ENCODE data around the gene NOP14. TPM values are rescaled to one million over a fixed set of nuclear protein-coding genes. Genes with fewer than 3 reads are reported as not detected.
A peak's percentile ranks its signal among the peaks of the same experiment; 100 is the strongest.

NOP14 gene
- polyA plus RNA-seq, 2 of the 4 experiments (the other 2 are of a cell fraction) = 18.9 to 30.2 TPM

DNA sequence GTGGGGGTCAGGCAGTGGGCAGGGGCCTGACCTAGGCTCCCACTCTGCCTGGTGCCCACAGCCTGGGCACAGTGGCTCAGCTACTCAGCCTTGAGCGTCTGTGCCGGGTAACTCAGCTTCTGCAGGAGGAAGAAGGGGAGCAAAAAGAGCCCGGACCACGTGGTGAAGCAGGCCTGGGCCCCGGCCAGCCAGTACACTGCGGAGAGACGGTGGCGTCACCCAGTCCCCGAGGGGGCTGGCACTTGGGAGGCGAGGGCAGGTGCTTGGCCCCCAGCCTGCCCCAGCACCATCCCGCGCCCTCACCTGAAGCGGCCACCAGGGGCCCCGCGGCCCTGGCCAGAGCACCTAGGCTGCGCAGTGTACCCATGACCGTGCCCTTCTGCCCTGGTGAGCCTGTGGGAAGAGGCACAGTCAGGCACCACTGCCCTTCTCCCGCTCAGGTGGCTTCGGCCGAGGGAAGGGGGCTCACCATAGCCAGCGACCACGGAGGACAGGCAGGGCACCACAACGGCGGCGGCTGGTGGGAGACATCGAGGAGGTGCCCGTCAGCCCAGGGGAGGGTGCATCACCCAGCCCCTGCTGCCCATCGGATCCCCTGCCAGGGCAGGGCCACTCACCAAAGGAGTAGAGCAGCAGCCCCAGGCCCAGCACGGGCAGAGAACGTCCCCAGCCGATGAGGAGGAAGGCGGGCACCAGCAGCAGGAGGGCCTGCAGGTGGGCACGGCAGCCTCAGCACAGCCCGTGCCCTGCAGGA is 32.3 kb downstream of the NOP14 start:
- WGBS (ENCODE audit: missing lambda C conversion rate) = 92% methylated on average over 14 of the region's 34 CpGs
- peak overlapping the region in 1 of 2 experiments; percentile 37; a peak in 1 of 6 replicates for H3K27ac ChIP-seq

DNA sequence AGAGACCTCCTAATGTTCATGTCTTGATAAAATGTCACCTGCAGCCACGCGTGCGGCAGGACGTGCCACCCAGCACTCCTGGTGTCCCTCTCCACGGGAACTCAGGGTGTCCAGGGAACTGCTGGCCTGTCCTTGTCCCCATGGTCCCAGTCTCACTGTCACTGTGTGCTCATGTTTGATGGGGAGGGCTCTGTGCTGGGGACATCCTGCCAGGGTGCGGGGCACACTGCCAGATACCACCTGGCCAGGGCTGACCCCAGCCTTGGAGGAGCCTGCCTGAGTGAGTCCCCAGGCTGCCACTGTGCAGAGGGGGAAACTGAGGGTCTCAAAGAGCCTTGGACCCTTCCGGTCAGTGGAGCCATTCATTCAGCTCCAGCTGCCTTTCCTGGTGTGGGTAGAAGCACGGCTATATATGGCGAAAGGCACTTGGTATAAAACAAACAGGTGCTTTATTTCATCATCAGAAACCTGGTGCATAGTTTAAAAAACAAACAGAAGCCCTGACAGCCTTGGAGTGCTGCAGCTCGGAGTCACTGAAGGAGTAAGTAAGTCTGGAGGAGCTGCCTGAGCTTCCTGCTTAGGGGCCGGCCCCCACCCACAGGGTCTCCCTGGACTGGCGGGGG is 33.0 kb downstream of the NOP14 start:
- FAIRE-seq (no peak), ATAC-seq (no peak), DNase-seq (ENCODE audit: low read depth in 1 of 2, low spot score in 1 of 2) (no peak)
- Histone ChIP-seq H3K4me3 (no peak overlapping the region), H3K27ac (peak overlapping the region in 1 of 2 experiments; percentile 37; a peak in 1 of 6 replicates), H3K4me2 (no peak overlapping the region), H3K4me1 (peaks cover 12% of the 10 kb centered on the region; the same call in 1 of the 3 replicates), H3K9me3 (no peaks in the 10 kb centered on the region)
- ChIA-PET CTCF (interaction anchor here (0.8 kb wide), 1 partner anchor 81 kb away, joined by 3 read pairs; no protein-coding TSS in a partner anchor), POLR2A (no interaction called here)
- no peak for TF ChIP-seq FOSB (CRISPR knock-in tag; IDR thresholded peaks at IDR 0.05)
- no peak for TF ChIP-seq SMC3 (IDR thresholded peaks at IDR 0.05)
- TF ChIP-seq TFCP2L1 (CRISPR knock-in tag; IDR thresholded peaks at IDR 0.05) = no peak
- no peak for TF ChIP-seq CBX2 (IDR thresholded peaks at IDR 0.05; ENCODE audit: borderline replicate concordance, low read depth)
- TF ChIP-seq HOXB5 (CRISPR knock-in tag; IDR thresholded peaks at IDR 0.05) = no peak
- TF ChIP-seq KDM1A (IDR thresholded peaks at IDR 0.05; ENCODE audit: low read depth) = no peak
- TF ChIP-seq MAZ (IDR thresholded peaks at IDR 0.05; ENCODE audit: borderline replicate concordance, low read depth, low read length) = no peak
- TF ChIP-seq, protein P1, sequence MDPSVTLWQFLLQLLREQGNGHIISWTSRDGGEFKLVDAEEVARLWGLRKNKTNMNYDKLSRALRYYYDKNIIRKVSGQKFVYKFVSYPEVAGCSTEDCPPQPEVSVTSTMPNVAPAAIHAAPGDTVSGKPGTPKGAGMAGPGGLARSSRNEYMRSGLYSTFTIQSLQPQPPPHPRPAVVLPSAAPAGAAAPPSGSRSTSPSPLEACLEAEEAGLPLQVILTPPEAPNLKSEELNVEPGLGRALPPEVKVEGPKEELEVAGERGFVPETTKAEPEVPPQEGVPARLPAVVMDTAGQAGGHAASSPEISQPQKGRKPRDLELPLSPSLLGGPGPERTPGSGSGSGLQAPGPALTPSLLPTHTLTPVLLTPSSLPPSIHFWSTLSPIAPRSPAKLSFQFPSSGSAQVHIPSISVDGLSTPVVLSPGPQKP (IDR thresholded peaks at IDR 0.05; ENCODE audit: low read depth, low read length) = no peak
- TF ChIP-seq, protein P2, sequence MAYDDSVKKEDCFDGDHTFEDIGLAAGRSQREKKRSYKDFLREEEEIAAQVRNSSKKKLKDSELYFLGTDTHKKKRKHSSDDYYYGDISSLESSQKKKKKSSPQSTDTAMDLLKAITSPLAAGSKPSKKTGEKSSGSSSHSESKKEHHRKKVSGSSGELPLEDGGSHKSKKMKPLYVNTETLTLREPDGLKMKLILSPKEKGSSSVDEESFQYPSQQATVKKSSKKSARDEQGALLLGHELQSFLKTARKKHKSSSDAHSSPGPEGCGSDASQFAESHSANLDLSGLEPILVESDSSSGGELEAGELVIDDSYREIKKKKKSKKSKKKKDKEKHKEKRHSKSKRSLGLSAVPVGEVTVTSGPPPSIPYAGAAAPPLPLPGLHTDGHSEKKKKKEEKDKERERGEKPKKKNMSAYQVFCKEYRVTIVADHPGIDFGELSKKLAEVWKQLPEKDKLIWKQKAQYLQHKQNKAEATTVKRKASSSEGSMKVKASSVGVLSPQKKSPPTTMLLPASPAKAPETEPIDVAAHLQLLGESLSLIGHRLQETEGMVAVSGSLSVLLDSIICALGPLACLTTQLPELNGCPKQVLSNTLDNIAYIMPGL (CRISPR knock-in tag; IDR thresholded peaks at IDR 0.05; ENCODE audit: borderline replicate concordance) = no peak
- TF ChIP-seq, protein P3, sequence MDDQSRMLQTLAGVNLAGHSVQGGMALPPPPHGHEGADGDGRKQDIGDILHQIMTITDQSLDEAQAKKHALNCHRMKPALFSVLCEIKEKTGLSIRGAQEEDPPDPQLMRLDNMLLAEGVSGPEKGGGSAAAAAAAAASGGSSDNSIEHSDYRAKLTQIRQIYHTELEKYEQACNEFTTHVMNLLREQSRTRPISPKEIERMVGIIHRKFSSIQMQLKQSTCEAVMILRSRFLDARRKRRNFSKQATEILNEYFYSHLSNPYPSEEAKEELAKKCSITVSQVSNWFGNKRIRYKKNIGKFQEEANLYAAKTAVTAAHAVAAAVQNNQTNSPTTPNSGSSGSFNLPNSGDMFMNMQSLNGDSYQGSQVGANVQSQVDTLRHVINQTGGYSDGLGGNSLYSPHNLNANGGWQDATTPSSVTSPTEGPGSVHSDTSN (IDR thresholded peaks at IDR 0.05) = no peak
- TF ChIP-seq, protein P4, sequence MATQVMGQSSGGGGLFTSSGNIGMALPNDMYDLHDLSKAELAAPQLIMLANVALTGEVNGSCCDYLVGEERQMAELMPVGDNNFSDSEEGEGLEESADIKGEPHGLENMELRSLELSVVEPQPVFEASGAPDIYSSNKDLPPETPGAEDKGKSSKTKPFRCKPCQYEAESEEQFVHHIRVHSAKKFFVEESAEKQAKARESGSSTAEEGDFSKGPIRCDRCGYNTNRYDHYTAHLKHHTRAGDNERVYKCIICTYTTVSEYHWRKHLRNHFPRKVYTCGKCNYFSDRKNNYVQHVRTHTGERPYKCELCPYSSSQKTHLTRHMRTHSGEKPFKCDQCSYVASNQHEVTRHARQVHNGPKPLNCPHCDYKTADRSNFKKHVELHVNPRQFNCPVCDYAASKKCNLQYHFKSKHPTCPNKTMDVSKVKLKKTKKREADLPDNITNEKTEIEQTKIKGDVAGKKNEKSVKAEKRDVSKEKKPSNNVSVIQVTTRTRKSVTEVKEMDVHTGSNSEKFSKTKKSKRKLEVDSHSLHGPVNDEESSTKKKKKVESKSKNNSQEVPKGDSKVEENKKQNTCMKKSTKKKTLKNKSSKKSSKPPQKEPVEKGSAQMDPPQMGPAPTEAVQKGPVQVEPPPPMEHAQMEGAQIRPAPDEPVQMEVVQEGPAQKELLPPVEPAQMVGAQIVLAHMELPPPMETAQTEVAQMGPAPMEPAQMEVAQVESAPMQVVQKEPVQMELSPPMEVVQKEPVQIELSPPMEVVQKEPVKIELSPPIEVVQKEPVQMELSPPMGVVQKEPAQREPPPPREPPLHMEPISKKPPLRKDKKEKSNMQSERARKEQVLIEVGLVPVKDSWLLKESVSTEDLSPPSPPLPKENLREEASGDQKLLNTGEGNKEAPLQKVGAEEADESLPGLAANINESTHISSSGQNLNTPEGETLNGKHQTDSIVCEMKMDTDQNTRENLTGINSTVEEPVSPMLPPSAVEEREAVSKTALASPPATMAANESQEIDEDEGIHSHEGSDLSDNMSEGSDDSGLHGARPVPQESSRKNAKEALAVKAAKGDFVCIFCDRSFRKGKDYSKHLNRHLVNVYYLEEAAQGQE (IDR thresholded peaks at IDR 0.05) = no peak
- no peak for TF ChIP-seq HDAC2 (IDR thresholded peaks at IDR 0.05)
- TF ChIP-seq GATA3 (IDR thresholded peaks at IDR 0.05; ENCODE audit: borderline replicate concordance) = no peak
- no peak for TF ChIP-seq HEYL (CRISPR knock-in tag; IDR thresholded peaks at IDR 0.05)
- TF ChIP-seq ZC3H11A (IDR thresholded peaks at IDR 0.05) = no peak
- no peak for TF ChIP-seq BHLHE40 (IDR thresholded peaks at IDR 0.05; ENCODE audit: low read depth, low read length)
- TF ChIP-seq HOXB13 (CRISPR knock-in tag; IDR thresholded peaks at IDR 0.05; ENCODE audit: low read depth) = no peak
- TF ChIP-seq TP53 (CRISPR knock-in tag; IDR thresholded peaks at IDR 0.05) = no peak
- TF ChIP-seq NR3C1 (IDR thresholded peaks at IDR 0.05) = no peak
- 94% methylated on average over 8 of the region's 12 CpGs for WGBS (ENCODE audit: missing lambda C conversion rate)

More for the DNA sequence above, 32.3 kb downstream of the NOP14 start:
- no peak for DNase-seq (ENCODE audit: low read depth in 1 of 2, low spot score in 1 of 2)
- ChIA-PET POLR2A (no interaction called here), CTCF (interaction anchor here (0.8 kb wide), 1 partner anchor 81 kb away, joined by 3 read pairs; no protein-coding TSS in a partner anchor)
- Histone ChIP-seq H3K4me3 (no peak overlapping the region), H3K4me2 (no peak overlapping the region), H3K4me1 (peaks cover 15% of the 10 kb centered on the region), H3K9me3 (no peaks in the 10 kb centered on the region)
- FAIRE-seq = no peak
- TF ChIP-seq HDAC2 (IDR thresholded peaks at IDR 0.05) (no peak), CBX8 (IDR thresholded peaks at IDR 0.05) (no peak), MAZ (IDR thresholded peaks at IDR 0.05; ENCODE audit: borderline replicate concordance, low read depth, low read length) (no peak), FOSL2 (IDR thresholded peaks at IDR 0.05) (no peak), FOSL2 (CRISPR knock-in tag; IDR thresholded peaks at IDR 0.05) (no peak), FOXS1 (CRISPR knock-in tag; IDR thresholded peaks at IDR 0.05) (no peak), HOXB5 (CRISPR knock-in tag; IDR thresholded peaks at IDR 0.05) (no peak), ZSCAN20 (CRISPR knock-in tag; IDR thresholded peaks at IDR 0.05) (no peak)
- TF ChIP-seq, protein P5, sequence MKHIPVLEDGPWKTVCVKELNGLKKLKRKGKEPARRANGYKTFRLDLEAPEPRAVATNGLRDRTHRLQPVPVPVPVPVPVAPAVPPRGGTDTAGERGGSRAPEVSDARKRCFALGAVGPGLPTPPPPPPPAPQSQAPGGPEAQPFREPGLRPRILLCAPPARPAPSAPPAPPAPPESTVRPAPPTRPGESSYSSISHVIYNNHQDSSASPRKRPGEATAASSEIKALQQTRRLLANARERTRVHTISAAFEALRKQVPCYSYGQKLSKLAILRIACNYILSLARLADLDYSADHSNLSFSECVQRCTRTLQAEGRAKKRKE (CRISPR knock-in tag; IDR thresholded peaks at IDR 0.05; ENCODE audit: low read depth) = no peak
- TF ChIP-seq, protein P3 (IDR thresholded peaks at IDR 0.05) = no peak
- peak; percentile 30 to 39; a peak in 4 of 6 replicates for ATAC-seq

Measured in A549 (cell line).